ENCODE measurements around the gene KDM3A.

GRCh38 chr2:86480105-86480504, 38.9 kb downstream of the KDM3A start:
- no peak for TF ChIP-seq POLR2A (IDR thresholded peaks at IDR 0.05)
- no peak for TF ChIP-seq POLR2AphosphoS5 (IDR thresholded peaks at IDR 0.05)
- TF ChIP-seq, protein P1, sequence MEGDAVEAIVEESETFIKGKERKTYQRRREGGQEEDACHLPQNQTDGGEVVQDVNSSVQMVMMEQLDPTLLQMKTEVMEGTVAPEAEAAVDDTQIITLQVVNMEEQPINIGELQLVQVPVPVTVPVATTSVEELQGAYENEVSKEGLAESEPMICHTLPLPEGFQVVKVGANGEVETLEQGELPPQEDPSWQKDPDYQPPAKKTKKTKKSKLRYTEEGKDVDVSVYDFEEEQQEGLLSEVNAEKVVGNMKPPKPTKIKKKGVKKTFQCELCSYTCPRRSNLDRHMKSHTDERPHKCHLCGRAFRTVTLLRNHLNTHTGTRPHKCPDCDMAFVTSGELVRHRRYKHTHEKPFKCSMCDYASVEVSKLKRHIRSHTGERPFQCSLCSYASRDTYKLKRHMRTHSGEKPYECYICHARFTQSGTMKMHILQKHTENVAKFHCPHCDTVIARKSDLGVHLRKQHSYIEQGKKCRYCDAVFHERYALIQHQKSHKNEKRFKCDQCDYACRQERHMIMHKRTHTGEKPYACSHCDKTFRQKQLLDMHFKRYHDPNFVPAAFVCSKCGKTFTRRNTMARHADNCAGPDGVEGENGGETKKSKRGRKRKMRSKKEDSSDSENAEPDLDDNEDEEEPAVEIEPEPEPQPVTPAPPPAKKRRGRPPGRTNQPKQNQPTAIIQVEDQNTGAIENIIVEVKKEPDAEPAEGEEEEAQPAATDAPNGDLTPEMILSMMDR (IDR thresholded peaks at IDR 0.05), result no peak
